Measurements from ENCODE around the gene MAP3K10. TPM values are rescaled to one million over a fixed set of nuclear protein-coding genes. Genes with fewer than 3 reads are reported as not detected.

MAP3K10 gene
- total and polyA plus RNA-seq, 2 of the 4 experiments (the other 2 are of a cell fraction): 1.8 to 5.5 TPM

DNA sequence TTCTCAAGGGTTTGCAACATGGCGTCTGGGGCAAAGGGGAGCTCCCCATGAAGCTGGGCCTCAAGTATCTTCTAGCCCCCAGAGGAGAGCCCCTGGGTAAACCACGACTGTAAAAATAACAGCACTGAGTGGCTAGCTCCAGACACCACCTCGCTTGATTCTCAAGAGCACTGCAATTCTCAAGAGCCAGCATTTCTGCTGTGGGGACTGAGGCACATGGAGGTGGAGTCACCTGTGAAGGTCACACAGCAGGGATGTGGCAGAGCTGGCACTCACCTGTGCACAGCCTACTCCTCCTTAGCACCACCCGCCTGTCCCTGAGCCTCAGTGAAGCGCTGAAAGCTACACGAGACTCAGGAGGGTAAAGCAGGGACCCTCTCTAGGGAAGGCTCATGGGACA is 56.0 kb downstream of the MAP3K10 start:
- POLR2A ChIA-PET (ENCODE audit: unreplicated experiment): no interaction called here
- H3K14ac ChIP-seq (replicated peaks; ENCODE audit: low read depth, low read length): no peak overlapping the region
- CTCF ChIA-PET: no interaction called here
- no peaks in the 10 kb centered on the region for H3K4me1 ChIP-seq (ENCODE audit: control insufficient read depth, insufficient read depth, low read length)
- H3K9me1 ChIP-seq (ENCODE audit: insufficient read depth, low read length): peaks cover 17% of the 10 kb centered on the region
- H3K4me2 ChIP-seq (ENCODE audit: low read depth, low read length): no peak overlapping the region
- peaks cover 21% of the 10 kb centered on the region for H4K20me1 ChIP-seq (ENCODE audit: insufficient read depth, low read length)
- TF ChIP-seq ELK1 (IDR thresholded peaks at IDR 0.05; ENCODE audit: borderline replicate concordance, low read depth, low read length) (no peak), SMC3 (IDR thresholded peaks at IDR 0.05; ENCODE audit: low read depth, low read length) (no peak), USF2 (IDR thresholded peaks at IDR 0.05; ENCODE audit: low read depth, low read length) (no peak), RCOR1 (IDR thresholded peaks at IDR 0.05; ENCODE audit: insufficient replicate concordance, low read length) (no peak), FOS (IDR thresholded peaks at IDR 0.05; ENCODE audit: low read depth, low read length) (no peak), CTCF (conservative IDR thresholded peaks at IDR 0.05; ENCODE audit: low read depth, low read length) (no peak), MXI1 (IDR thresholded peaks at IDR 0.05; ENCODE audit: borderline replicate concordance, low read depth, low read length) (no peak), NFE2L2 (IDR thresholded peaks at IDR 0.05; ENCODE audit: low read depth, low read length) (no peak), MAZ (IDR thresholded peaks at IDR 0.05; ENCODE audit: borderline replicate concordance, low read depth, low read length) (no peak), RFX5 (IDR thresholded peaks at IDR 0.05; ENCODE audit: low read depth, low read length) (no peak), RAD21 (IDR thresholded peaks at IDR 0.05; ENCODE audit: low read length) (no peak), MAFK (IDR thresholded peaks at IDR 0.05; ENCODE audit: low read depth, low read length) (no peak), CHD1 (IDR thresholded peaks at IDR 0.05; ENCODE audit: low read depth, low read length) (no peak), BHLHE40 (IDR thresholded peaks at IDR 0.05; ENCODE audit: low read depth, low read length) (no peak), CEBPB (IDR thresholded peaks at IDR 0.05; ENCODE audit: low read depth, low read length) (no peak), POLR2A (IDR thresholded peaks at IDR 0.05; ENCODE audit: low read depth, low read length) (no peak)
- intact Hi-C loops (cut with micrococcal nuclease): no loop called here
- H2BK15ac ChIP-seq (ENCODE audit: low read depth, low read length): no peak overlapping the region
- no peak overlapping the region for H2AFZ ChIP-seq (replicated peaks; ENCODE audit: low read length, poor library complexity)
- H3K79me1 ChIP-seq (ENCODE audit: low read depth in 1 of 2, low read length in 2 of 2): peaks cover 27 to 70% of the 10 kb centered on the region in 2 experiments
- no peak overlapping the region for H2BK20ac ChIP-seq (ENCODE audit: low read depth, low read length)
- H3K4ac ChIP-seq (ENCODE audit: low read depth, low read length): no peak overlapping the region
- no peak overlapping the region for H3K23ac ChIP-seq (ENCODE audit: low read depth, low read length)
- H2AK9ac ChIP-seq (replicated peaks; ENCODE audit: low read depth, low read length, poor library complexity): no peak overlapping the region
- dilution Hi-C loops (cut with HindIII; ENCODE audit: low sequenced_read_pairs, unreplicated experiment): no loop called here
- in situ Hi-C loops (cut with MboI; ENCODE audit: low sequenced_read_pairs): no loop called here
- no peak overlapping the region for H2BK5ac ChIP-seq (ENCODE audit: low read depth, low read length, poor library complexity, severe bottlenecking)
- H4K91ac ChIP-seq (ENCODE audit: insufficient read depth, low read depth, low read length): no peak overlapping the region
- ATAC-seq (ENCODE audit: low read depth) (no peak), DNase-seq (no peak)
- H2BK120ac ChIP-seq (ENCODE audit: low read depth, low read length): no peak overlapping the region
- no peaks in the 10 kb centered on the region for H3K9me3 ChIP-seq (ENCODE audit: control insufficient read depth, insufficient read depth, low read length)
- WGBS, 2 experiments (ENCODE audit: extremely low coverage in 2 of 2, insufficient read length in 1 of 2): 87% methylated on average over 3 of the region's 6 CpGs; no CpG with 5 or more reads in 1 of the 2 experiments
- H3K27me3 ChIP-seq (ENCODE audit: control insufficient read depth, insufficient read depth, low read length): no peaks in the 10 kb centered on the region
- no peak overlapping the region for H3K4me3 ChIP-seq (ENCODE audit: insufficient read depth, low read depth, low read length)
- H2AK5ac ChIP-seq (ENCODE audit: low read depth, low read length): no peak overlapping the region
- H3K36me3 ChIP-seq (ENCODE audit: control insufficient read depth, insufficient read depth, low read length): peaks cover 14% of the 10 kb centered on the region
- no peak overlapping the region for H3K56ac ChIP-seq (ENCODE audit: extremely low read depth, insufficient read depth, low read length)
- H4K8ac ChIP-seq (ENCODE audit: low read depth in 2 of 2, low read length in 2 of 2): no peak overlapping the region
- no peak overlapping the region for H3K18ac ChIP-seq (ENCODE audit: low read depth, low read length)
- no peak overlapping the region for H3K27ac ChIP-seq (ENCODE audit: insufficient read depth, low read length)
- no TSS peak for BruUV-seq (replicated peaks)
- H3K9ac ChIP-seq (ENCODE audit: low read depth, low read length): no peak overlapping the region
- no peak overlapping the region for H4K5ac ChIP-seq (ENCODE audit: low read depth, low read length)
